ENCODE data around the gene PALLD. TPM values are rescaled to one million over a fixed set of nuclear protein-coding genes. Genes with fewer than 3 reads are reported as not detected.

Gene PALLD
- total RNA-seq, 1 experiment from 2014 or later = 23.7 TPM

- H3K27me3 Mint-ChIP-seq (ENCODE audit: low read depth) = no peaks in the 10 kb centered on the region
- ATAC-seq = peak; percentile 52
- peak overlapping the region; percentile 61; the same call in 1 of the 2 replicates for H3K27ac Mint-ChIP-seq
- ChIA-PET CTCF (interaction anchor here (0.6 to 0.9 kb wide), 2 partner anchors 66 to 229 kb away, joined by 3 to 4 read pairs; no protein-coding TSS in a partner anchor), POLR2A (interaction anchor here (1.1 kb wide), 1 partner anchor 358 kb away, joined by 4 read pairs; the partner anchor contains the start of gene CBR4)
- H3K36me3 Mint-ChIP-seq = no peaks in the 10 kb centered on the region
- no peaks in the 10 kb centered on the region for H3K9me3 Mint-ChIP-seq
- H3K4me3 Mint-ChIP-seq = no peak overlapping the region
- TF ChIP-seq SMAD4 (CRISPR knock-in tag; IDR thresholded peaks at IDR 0.05) (no peak), GABPB1 (CRISPR knock-in tag; IDR thresholded peaks at IDR 0.05) (no peak), OVOL2 (CRISPR knock-in tag; IDR thresholded peaks at IDR 0.05; ENCODE audit: borderline replicate concordance) (no peak), STAT6 (CRISPR knock-in tag; conservative IDR thresholded peaks at IDR 0.05; ENCODE audit: low read depth) (no peak), NR2C2 (CRISPR knock-in tag; IDR thresholded peaks at IDR 0.05) (no peak), ATF6 (CRISPR knock-in tag; IDR thresholded peaks at IDR 0.05) (no peak), ZNF423 (CRISPR knock-in tag; IDR thresholded peaks at IDR 0.05) (no peak), FOXP1 (CRISPR knock-in tag; IDR thresholded peaks at IDR 0.05; ENCODE audit: borderline replicate concordance) (no peak), ARID4B (CRISPR knock-in tag; IDR thresholded peaks at IDR 0.05; ENCODE audit: borderline replicate concordance) (no peak), ZNF317 (CRISPR knock-in tag; IDR thresholded peaks at IDR 0.05; ENCODE audit: borderline replicate concordance, low read depth) (no peak), CDX4 (CRISPR knock-in tag; IDR thresholded peaks at IDR 0.05; ENCODE audit: borderline replicate concordance) (no peak), ZNF512 (CRISPR knock-in tag; IDR thresholded peaks at IDR 0.05; ENCODE audit: borderline replicate concordance) (no peak), ESRRA (CRISPR knock-in tag; IDR thresholded peaks at IDR 0.05; ENCODE audit: borderline replicate concordance) (no peak), TCF7 (CRISPR knock-in tag; IDR thresholded peaks at IDR 0.05; ENCODE audit: low read depth) (no peak), NFYB (CRISPR knock-in tag; conservative IDR thresholded peaks at IDR 0.05; ENCODE audit: low read depth) (no peak), RORB (CRISPR knock-in tag; IDR thresholded peaks at IDR 0.05) (no peak), ZNF416 (CRISPR knock-in tag; IDR thresholded peaks at IDR 0.05) (no peak)
- TF ChIP-seq, protein P1, sequence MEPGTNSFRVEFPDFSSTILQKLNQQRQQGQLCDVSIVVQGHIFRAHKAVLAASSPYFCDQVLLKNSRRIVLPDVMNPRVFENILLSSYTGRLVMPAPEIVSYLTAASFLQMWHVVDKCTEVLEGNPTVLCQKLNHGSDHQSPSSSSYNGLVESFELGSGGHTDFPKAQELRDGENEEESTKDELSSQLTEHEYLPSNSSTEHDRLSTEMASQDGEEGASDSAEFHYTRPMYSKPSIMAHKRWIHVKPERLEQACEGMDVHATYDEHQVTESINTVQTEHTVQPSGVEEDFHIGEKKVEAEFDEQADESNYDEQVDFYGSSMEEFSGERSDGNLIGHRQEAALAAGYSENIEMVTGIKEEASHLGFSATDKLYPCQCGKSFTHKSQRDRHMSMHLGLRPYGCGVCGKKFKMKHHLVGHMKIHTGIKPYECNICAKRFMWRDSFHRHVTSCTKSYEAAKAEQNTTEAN (CRISPR knock-in tag; IDR thresholded peaks at IDR 0.05) = no peak
- TF ChIP-seq, protein P2, sequence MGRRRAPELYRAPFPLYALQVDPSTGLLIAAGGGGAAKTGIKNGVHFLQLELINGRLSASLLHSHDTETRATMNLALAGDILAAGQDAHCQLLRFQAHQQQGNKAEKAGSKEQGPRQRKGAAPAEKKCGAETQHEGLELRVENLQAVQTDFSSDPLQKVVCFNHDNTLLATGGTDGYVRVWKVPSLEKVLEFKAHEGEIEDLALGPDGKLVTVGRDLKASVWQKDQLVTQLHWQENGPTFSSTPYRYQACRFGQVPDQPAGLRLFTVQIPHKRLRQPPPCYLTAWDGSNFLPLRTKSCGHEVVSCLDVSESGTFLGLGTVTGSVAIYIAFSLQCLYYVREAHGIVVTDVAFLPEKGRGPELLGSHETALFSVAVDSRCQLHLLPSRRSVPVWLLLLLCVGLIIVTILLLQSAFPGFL (CRISPR knock-in tag; IDR thresholded peaks at IDR 0.05; ENCODE audit: borderline replicate concordance) = no peak
- no peak for DNase-seq (ENCODE audit: low spot score)
- peaks cover 58% of the 10 kb centered on the region for H3K4me1 Mint-ChIP-seq
Observed at GRCh38 chr4:168651864-168652263, 155.0 kb downstream of the PALLD start.

Data from WTC11 (cell line).